ENCODE measurements around the gene CCDC181.
A peak's percentile ranks its signal among the peaks of the same experiment; 100 is the strongest.
"Not testable (repeated sequence)": the region's sequence is repeated elsewhere in the genome, so short reads cannot be mapped to it uniquely, and the experiment has no call there.

CCDC181 gene

DNA sequence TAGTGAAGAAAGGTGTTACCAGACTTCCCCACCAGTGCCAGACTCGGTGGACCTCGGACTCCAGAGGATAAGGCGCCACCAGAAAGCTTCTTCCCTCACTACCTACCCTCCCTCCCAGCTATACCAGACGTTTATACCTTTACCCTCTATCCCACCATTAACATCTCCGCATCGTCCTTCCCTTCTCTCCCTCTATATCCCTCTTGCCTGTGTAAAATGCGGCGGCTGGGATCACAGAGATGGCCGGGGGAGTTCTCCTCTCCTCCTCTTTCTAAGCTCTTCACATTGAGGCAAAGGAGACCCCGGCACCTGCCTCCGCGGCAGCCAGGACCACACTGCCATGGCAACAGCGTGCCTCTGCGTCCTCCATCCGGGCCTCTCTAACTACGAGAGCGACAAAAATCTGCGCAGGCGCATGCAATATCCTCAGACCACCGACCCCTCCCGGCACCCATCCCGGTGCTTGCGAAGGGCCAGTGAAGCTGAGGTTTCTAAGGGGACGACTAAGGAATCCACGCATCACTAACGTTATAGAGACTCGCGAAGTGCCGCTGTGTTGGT is at the start of gene CCDC181:
TSS of gene CCDC181 (minus strand) at position 394 of the 561 bp plus-strand sequence. CDS start 2,547 bp downstream, outside the sequence.
- DNase-seq (ENCODE audit: low spot score), result peak; percentile 87

DNA sequence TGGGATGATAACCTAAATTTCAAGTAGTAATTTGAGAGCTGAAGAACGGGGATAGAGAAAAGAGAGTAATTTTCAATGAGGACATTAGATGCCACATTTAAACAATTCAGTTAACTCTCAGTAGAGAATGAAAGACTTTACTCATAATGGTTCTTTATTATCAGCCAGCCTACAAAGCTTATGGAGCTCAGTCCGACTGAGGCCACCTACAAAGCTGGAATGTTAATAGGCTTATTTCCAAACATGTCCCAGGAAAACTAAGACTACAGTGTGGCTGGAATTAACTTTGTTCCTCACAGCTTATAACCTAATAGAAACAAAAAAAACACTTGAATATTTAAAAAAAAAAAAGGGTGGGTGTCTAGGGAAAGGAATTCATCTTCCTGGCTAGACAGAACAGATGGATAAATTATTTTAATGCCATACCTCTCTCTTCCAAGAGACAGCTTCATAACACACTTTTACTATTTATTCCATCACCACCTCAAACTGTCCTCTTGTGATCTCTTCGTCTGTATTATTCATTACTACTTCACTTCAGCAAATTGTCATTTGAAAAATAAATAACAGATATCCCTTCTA is 48.6 kb upstream of the CCDC181 start:
- DNase-seq (ENCODE audit: low spot score), result no peak

DNA sequence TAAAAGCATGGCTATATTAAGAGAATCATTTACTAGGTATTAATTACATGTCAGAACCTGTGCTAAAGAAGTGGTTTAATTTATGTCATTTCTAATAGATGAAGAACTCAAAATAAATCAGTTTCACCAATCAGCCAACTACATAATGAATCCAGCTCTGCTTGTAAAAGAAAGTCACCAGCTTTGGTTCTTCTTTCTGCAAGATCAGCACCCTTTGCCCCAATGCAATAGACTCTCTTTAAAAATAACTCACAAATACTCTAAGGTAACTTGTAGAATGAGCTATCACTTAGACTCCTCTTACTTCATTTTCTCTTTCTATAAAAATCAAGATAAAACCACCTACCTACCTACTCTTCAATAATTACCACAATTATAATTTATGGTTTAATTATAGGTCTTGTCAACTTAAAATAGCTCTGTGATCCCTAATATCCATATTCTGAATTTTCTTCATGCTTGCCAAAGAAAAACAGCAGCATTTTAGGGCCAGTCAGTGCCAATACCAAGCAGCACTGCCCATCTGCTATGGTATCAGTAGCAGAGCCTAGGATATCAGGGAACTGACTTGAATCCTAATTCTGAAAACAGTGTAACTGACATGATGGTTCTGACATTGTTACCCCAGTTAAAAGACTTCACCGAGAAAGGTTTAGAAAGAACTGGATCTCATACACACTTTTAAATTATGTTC is 47.2 kb upstream of the CCDC181 start:
- DNase-seq (ENCODE audit: low spot score), result no peak

DNA sequence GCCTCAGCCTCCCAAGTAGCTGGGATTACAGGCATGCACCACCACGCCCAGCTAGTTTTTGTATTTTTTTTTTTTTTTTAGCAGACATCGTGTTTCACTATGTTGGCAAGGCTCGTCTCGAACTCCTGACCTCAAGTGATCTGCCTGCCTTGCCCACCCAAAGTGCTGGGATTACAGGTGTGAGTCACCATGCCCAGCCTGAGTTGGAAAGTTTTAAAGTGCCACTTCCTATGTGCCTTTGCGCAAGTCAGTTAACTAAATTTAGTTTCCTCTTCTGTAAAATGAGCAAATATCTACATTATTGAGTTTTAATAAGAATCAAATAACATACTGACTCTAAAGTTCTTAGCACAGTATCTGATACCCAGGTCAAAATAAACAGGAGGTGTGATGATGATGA is 46.1 kb upstream of the CCDC181 start:
- no peak for DNase-seq (ENCODE audit: low spot score)

- no peak for DNase-seq (ENCODE audit: low spot score)
Measured at GRCh38 chr1:169472738-169473137, 45.5 kb upstream of the CCDC181 start.

- DNase-seq (ENCODE audit: low spot score), result no peak
Measured at GRCh38 chr1:169468982-169469381, 41.7 kb upstream of the CCDC181 start.

- no peak for DNase-seq (ENCODE audit: low spot score)
Measured at GRCh38 chr1:169466259-169467230, 39.3 kb upstream of the CCDC181 start.

DNA sequence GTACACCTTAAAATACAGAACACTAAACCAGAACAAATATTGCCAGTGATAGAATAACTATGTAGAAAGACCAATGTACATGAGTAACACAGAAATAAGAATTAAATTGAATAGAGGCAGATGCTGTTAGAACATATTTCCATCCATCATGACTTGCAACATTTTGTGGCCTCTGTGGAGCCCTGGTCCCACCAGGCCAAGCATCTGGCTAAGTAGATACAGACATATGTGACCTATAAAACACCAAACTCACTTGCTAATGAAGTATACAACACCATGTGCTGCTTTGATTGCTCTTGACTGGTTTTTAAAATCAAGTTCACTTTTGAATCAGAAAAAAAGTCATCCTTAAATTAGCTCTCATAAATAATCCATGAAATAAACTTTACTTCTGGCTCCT is 38.0 kb upstream of the CCDC181 start:
- DNase-seq (ENCODE audit: low spot score), result no peak

DNA sequence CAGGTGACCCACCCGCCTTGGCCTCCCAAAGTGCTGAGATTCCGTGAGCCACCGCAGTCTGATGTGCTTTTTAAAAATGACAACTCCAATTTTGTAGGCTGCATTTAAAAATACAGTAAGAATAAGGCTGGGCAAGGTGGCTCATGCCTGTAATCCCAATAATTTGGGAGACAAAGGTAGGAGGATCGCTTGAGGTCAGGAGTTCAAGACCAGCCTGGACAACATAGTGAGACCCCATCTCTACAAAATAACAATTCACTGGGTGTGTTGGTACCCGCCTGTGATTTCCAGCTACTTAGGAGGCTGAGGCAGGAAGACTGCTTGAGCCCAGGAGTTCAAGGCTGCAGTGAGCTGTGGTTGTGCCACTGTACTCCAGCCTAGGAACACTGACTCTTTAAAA is 35.1 kb upstream of the CCDC181 start:
- DNase-seq (ENCODE audit: low spot score), result no peak

GRCh38 chr1:169461390-169462000 is 34.2 kb upstream of the CCDC181 start:
- DNase-seq (ENCODE audit: low spot score), result no peak

DNA sequence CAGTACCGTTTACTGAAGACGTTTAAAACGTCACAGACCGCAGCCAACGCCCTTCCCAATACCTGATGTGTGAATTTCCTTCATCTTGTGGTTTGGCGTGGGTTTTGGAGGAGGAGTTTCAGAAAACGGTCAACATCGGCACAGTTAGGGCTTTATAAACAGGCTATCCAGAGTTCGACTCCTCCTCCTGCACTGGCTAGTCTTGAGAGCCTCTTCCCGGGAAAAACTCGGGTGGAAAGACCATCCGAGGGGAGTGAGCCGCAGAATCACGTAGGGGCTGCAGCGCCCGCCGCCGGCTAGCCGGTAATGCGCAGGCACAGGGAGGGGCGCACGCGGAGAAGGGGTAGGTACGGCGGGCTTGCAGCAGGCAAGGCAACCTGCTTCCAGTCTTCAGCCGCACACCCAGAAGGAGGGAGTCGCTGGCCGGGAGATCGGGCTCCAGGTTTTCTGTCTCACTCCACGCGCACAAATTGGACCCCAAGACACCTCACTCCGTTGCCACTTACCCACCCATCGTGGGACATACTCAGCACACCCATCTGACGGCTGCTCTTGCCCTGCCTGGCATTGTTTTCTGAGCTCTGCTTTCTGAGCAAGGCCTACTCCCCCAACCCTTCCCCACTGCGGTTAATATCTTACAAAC is 33.0 kb upstream of the CCDC181 start:
- no peak for DNase-seq (ENCODE audit: low spot score)

DNA sequence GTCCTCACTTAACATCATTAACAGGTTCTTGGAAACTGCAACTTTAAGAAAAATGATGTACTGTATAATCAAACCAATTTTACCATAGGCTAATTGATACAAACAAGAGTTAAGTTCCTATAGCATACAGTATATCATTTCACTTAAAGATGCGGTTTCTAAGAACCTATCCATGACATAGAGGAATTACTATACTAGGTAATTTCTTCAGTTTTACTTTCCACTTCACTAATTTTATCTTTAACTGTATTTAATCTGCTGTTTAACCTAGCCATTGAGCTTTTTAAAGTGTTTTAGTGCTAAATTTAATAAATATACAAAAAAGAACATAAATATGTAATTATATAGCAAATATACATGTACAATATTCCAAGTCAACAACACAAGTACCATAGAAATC is 30.2 kb upstream of the CCDC181 start:
- no peak for DNase-seq (ENCODE audit: low spot score)

DNA sequence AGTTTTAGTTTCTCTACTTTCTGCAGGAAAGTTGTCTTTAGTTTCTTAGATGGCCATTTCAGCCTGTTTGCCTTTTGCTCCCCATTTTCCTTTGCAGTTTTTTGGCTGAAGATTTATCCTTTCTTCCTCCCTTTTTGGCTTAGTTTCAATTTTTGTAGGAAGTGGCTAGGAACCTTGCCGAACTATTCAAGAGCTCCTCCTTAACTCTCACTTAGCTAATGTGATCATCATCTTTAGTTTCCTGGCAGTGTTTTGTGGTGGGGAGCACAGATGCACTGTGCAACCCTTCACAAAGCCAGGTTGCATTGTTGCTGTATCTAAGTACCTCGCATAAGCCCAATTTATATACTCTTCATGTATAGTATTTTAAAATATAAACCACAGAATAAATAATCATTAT is 28.8 kb upstream of the CCDC181 start:
- DNase-seq (ENCODE audit: low spot score), result no peak

- no peak for DNase-seq (ENCODE audit: low spot score)
Measured at GRCh38 chr1:169452921-169453320, 25.6 kb upstream of the CCDC181 start.

GRCh38 chr1:169451218-169451824 is 24.0 kb upstream of the CCDC181 start:
- no peak for DNase-seq (ENCODE audit: low spot score)

DNA sequence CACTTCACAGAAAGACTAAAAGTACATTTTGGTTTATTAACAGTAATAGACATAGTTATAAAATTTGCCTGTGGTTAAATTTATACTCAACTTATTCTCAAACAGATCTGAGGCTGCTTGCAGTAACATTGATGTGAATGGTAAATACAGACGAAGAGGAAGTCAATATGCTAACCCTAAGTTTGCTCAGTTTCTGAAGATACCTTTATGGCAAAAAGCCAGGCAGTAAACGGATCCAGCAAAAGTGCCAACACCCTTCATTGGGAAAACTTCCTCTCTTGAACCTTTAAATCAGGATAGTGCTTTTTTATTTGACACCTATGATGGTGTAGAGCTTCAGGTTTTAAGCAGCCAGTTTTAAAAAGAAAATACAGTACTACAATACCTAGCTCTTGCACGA is 16.6 kb upstream of the CCDC181 start:
- no peak for DNase-seq (ENCODE audit: low spot score)

DNA sequence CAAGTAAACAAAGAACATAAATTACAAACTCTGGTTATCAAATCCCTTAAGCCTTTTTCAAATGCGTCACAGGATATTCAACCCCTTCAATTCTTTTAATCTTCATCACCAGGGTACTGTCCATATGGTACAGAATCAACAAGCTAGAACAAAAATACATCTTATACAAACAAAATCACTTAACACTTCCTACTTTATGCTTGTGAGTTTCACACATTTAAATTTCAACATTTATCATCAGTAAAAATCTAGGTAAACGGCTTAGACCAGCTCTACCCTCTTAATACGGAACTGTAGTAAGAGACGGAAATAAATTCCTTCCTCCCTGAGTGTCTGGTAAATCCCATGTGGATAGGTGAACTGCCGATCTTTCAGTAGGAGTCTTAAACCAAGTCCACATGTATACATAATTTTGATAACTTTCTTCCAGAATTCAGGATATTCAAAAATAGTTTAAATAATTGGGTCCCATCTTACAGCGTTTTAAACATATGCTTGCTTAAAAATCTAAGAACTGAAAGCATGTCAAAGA is 1.0 kb downstream of the CCDC181 start:
- DNase-seq (ENCODE audit: low spot score), result peak; percentile 5

GRCh38 chr1:169421309-169421708 is 6.0 kb downstream of the CCDC181 start:
- no peak for DNase-seq (ENCODE audit: low spot score)

DNA sequence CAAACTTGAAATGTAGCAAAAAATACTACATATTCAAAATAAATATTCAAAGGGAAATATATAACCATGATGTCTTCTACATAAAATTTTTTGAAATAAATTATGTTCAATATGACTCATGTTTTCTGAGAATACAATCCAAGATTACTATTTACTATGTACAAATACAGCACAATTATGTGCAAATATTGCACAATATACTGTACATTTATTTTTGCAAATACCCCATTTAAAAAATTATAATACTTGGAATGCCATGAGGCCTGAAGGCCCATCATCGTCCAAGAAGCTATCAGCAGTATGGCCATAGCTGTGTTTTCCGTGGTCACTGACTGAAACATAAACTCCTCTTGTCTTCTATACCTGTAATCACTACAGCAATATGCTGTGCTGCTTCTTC is 12.3 kb downstream of the CCDC181 start:
- no peak for DNase-seq (ENCODE audit: low spot score)

- DNase-seq (ENCODE audit: low spot score), result not testable (repeated sequence)
Measured at GRCh38 chr1:169408340-169408739, 18.9 kb downstream of the CCDC181 start.

GRCh38 chr1:169402578-169402977 is 24.7 kb downstream of the CCDC181 start:
- DNase-seq (ENCODE audit: low spot score), result not testable (repeated sequence)

Data from Ammon's horn (tissue), 1 donor.